PC-3 (cell line): ENCODE measurements around the gene PLEKHA5.

Experiments used
- CTCF ChIP-seq: fragments of 300-600 bp; sonication (generic); conservative IDR thresholded peaks from 2 replicates; pipeline ENCODE4 v1.5.1; 2017; ENCODE audit warnings: antibody characterized with exemption, low read depth, mild to moderate bottlenecking, low read length
- EZH2 ChIP-seq: fragments of 300-600 bp; sonication (generic); IDR thresholded peaks from one replicate; pipeline ENCODE4 v1.6.1; 2017; ENCODE audit warnings: antibody characterized with exemption, mild to moderate bottlenecking, low read length; ENCODE audit not compliant: unreplicated experiment
- EZH2phosphoT487 ChIP-seq: fragments of 300-600 bp; sonication (generic); IDR thresholded peaks from 2 replicates; pipeline ENCODE4 v1.6.1; 2018; ENCODE audit warnings: mild to moderate bottlenecking, antibody characterized with exemption, low read length, borderline replicate concordance

GRCh38 chr12:19203013-19203412 lies 73.5 kb downstream of the PLEKHA5 start:
- no peak for TF ChIP-seq CTCF
- no peak for TF ChIP-seq EZH2phosphoT487
- TF ChIP-seq EZH2, result no peak
